Fibroblast of villous mesenchyme (primary cell): ENCODE data around the gene EHBP1L1. TPM values are rescaled to one million over a fixed set of nuclear protein-coding genes. Genes with fewer than 3 reads are reported as not detected.

Experiments
- DNase-seq: peaks from one replicate; pipeline ENCODE4 v3.0.0-alpha.2; 2010; ENCODE audit warnings: low read depth
- H3K4me3 ChIP-seq: 2 replicates; pipeline ENCODE4 v1.5.1; 2011; ENCODE audit warnings: low read depth, mild to moderate bottlenecking, low read length
- total RNA-seq: library from RNA; depleted of rRNA; stranded (reverse); fragments of >200 nt; gene quantifications from 2 replicates; pipeline ENCODE4 v1.2.3, GENCODE V29; 2012
- TF ChIP-seq, protein P1 (sequence below): IDR thresholded peaks from 2 replicates; pipeline ENCODE4 v1.5.1; 2012; ENCODE audit warnings: low read depth, mild to moderate bottlenecking, low read length; ENCODE audit not compliant: insufficient read depth

The EHBP1L1 gene
- total RNA-seq, 1 donor: 33.7 TPM

DNA sequence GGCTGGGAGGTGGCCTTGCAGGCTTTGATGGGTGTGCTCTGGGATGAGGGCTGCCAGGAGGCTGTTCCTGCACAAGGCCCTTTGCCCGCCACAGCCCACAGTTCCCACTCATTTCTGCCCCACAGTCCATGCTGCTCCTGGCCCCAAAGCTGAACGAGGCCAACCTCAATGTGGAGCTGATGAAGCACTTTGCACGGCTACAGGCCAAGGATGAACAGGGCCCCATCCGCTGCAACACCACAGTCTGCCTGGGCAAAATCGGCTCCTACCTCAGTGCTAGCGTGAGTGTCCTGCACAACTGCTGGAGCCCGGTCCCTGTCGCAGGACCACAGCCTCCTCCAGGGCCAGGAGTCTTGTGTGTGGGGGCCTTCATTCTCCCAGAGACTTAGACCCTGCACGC, 40.8 kb upstream of the EHBP1L1 start:
- DNase-seq: no peak
- TF ChIP-seq, protein P1, sequence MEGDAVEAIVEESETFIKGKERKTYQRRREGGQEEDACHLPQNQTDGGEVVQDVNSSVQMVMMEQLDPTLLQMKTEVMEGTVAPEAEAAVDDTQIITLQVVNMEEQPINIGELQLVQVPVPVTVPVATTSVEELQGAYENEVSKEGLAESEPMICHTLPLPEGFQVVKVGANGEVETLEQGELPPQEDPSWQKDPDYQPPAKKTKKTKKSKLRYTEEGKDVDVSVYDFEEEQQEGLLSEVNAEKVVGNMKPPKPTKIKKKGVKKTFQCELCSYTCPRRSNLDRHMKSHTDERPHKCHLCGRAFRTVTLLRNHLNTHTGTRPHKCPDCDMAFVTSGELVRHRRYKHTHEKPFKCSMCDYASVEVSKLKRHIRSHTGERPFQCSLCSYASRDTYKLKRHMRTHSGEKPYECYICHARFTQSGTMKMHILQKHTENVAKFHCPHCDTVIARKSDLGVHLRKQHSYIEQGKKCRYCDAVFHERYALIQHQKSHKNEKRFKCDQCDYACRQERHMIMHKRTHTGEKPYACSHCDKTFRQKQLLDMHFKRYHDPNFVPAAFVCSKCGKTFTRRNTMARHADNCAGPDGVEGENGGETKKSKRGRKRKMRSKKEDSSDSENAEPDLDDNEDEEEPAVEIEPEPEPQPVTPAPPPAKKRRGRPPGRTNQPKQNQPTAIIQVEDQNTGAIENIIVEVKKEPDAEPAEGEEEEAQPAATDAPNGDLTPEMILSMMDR: no peak
- no peak overlapping the region for H3K4me3 ChIP-seq

DNA sequence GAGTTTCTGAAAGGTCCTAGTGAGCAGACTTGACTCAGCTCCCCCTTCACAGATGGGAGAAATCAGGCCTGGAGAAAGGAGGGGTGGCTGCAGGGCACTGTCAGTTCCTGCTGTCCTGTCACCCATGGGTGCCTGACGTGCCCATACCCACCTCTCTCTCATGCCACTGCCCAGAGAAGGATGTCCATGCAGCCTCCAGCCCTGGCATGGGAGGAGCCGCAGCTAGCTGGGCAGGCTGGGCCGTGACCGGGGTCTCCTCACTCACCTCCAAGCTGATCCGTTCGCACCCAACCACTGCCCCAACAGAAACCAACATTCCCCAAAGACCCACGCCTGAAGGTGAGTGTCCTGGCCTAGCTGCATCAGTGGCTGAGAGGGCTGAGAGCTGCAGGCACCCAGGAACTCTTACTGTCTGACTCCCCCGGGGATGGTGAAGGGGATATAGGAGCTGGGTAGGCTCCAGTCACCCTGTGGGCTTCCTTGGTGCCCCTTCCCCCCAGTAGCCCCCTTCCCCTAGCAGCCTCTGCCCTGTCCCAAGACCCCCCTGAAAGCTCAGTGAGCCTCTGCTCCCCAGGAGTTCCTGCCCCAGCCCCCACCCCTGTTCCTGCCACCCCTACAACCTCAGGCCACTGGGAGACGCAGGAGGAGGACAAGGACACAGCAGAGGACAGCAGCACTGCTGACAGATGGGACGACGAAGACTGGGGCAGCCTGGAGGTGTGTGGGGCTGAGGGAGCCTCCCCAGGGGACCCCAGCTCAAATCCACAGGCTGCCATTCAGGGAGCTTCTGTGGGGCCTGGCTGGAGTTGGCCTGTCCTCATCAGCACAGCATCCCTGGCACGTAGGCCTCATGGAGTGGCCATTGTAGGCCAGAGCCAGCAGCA, 39.2 kb upstream of the EHBP1L1 start:
- TF ChIP-seq, protein P1: no peak
- no peak for DNase-seq

DNA sequence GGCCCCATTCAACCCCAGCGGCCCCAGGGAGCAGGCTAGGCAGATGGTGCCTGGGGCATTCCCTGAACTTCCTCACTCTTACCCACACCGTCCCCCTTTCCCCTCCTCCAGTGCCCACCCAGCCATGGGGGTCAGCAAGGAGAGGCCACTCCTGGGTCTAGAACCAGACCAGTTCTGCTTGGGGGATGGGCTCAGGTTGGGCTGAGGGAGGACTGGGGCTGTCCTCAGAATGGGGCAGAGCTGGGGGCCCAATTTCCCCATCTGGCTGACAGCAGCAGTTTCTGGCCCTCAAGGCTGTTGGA, 38.6 kb upstream of the EHBP1L1 start:
- DNase-seq: no peak
- H3K4me3 ChIP-seq: no peak overlapping the region
- TF ChIP-seq, protein P1: no peak

More for the DNA sequence above, 39.2 kb upstream of the EHBP1L1 start:
- H3K4me3 ChIP-seq: no peak overlapping the region

DNA sequence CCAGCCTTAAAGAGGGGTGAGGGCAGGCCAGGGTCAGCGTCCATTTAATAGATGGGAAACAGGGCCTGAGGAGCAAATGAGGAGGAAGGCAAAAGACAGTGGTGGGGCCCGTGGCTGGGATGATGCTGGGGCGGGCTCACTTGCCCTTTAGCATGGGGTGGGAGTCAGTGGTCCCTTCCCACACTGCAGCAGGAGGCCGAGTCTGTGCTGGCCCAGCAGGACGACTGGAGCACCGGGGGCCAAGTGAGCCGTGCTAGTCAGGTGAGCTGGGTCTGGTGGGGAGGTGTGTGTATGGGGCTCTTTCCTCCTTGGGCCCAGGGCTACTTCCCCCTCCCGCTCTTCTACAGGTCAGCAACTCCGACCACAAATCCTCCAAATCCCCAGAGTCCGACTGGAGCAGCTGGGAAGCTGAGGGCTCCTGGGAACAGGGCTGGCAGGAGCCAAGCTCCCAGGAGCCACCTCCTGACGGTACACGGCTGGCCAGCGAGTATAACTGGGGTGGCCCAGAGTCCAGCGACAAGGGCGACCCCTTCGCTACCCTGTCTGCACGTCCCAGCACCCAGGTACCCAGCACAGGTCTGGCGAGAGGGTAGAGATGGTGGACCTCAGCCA, 38.1 kb upstream of the EHBP1L1 start:
- TF ChIP-seq, protein P1: no peak
- peak; percentile 47 for DNase-seq
- H3K4me3 ChIP-seq: no peak overlapping the region

DNA sequence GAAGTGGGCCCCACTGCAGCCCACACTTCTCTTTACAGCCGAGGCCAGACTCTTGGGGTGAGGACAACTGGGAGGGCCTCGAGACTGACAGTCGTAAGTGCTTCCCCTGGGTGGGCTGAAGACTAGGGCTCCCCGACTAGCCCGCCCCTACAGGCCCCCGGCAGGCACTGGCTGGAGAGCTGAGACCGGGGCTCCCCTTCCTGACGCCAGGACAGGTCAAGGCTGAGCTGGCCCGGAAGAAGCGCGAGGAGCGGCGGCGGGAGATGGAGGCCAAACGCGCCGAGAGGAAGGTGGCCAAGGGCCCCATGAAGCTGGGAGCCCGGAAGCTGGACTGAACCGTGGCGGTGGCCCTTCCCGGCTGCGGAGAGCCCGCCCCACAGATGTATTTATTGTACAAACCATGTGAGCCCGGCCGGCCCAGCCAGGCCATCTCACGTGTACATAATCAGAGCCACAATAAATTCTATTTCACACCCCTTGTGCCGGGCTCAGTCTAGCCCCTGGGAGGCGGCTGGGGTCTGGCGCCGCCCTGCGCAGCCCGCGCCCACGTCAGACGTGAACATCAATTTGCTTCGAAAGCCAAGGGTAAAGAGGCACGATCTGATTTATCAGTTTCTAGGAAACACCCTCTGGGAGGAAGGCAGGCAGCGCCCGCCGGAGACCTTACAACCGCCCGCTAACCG, 37.5 kb upstream of the EHBP1L1 start:
- no peak for DNase-seq
- H3K4me3 ChIP-seq: no peak overlapping the region
- TF ChIP-seq, protein P1: no peak

DNA sequence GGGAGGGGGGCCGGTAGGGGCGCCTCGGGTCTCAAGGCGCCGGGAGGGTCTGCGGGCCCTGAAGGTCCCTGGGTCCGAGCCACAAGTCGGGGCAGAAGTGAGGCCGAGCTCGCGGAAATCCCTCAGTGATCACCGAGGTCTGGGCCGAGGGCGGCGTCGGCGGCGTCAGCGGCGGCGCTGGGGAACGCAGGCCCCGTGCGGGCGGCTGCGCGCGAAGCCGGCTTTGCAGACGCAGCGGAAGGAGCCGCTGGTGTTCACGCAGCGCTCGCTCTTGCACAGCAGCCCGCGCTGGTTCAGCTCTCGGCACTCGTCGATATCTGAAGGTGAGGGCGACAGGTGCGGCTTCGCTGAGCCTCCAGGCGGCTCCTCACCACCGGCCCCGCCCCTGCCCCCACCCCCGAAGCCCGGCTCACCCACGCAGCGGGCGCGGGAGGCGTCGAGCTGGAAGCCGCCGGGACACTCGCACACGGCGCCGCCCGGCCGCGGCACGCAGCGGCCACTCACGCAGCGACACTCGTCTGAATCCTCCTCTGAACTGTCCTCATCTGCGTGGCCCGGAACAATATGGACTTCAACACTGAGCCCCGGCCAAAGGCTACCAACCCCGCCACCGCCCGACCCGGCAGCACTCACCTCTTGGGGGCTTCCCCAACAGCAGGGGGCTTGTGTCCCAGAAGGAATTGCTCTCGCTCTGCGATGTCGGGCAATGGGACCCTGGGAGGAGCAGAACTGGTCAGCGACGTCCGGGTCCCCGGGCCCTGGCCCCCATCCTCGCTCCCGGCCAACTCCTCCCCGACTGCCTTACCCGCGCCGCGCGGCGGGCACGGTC, 36.7 kb upstream of the EHBP1L1 start:
- no peak overlapping the region for H3K4me3 ChIP-seq
- DNase-seq: no peak
- TF ChIP-seq, protein P1: no peak
